Panc1 (cell line): Measurements from ENCODE around the gene PHEX. TPM values are rescaled to one million over a fixed set of nuclear protein-coding genes. Genes with fewer than 3 reads are reported as not detected.

ENCODE experiments used
- ATAC-seq: fragments of 200-7000 bp; cut with Tn5 transposase; 2 replicates; pipeline ENCODE4 v1.9.1; 2020; ENCODE audit warnings: mild to moderate bottlenecking, moderate library complexity
- BruUV-seq: library from RNA; stranded (reverse); fragments of 400-500 nt; replicated peaks from 2 replicates; lab custom pipeline; 2021; lab: Mats Ljungman, UMichigan
- CTCF ChIA-PET: fragments of 300-600 bp; sonication (Branson Sonifier 250); formaldehyde crosslinking; loops from one replicate; lab custom pipeline; 2022; ENCODE audit warnings: antibody characterized with exemption; lab: Charles Lee
- POLR2A ChIA-PET: fragments of 300-600 bp; sonication (Branson Sonifier 250); formaldehyde crosslinking; loops from one replicate; lab custom pipeline; 2022; ENCODE audit warnings: antibody characterized with exemption; lab: Charles Lee
- DNase-seq: peaks from one replicate; pipeline ENCODE4 v3.0.0-alpha.2; 2010; ENCODE audit warnings: low read depth, low spot score
- H3K27ac ChIP-seq: 2 replicates; pipeline ENCODE4 v1.5.1; 2011; ENCODE audit warnings: mild to moderate bottlenecking, low read length, inconsistent platforms
- H3K27me3 ChIP-seq: fragments of 200-500 bp; sonication (Bioruptor generic); 2 replicates; pipeline ENCODE4 v1.6.0; 2014; ENCODE audit warnings: low read length, inconsistent platforms; ENCODE audit not compliant: control insufficient read depth, insufficient read depth
- H3K36me3 ChIP-seq: fragments of 200-500 bp; sonication (Bioruptor generic); 2 replicates; pipeline ENCODE4 v1.5.1; 2014; ENCODE audit warnings: inconsistent platforms, mild to moderate bottlenecking, low read length, moderate library complexity; ENCODE audit not compliant: control insufficient read depth, insufficient read depth
- H3K4me1 ChIP-seq: 2 replicates; pipeline ENCODE4 v1.5.1; 2011; ENCODE audit warnings: inconsistent platforms, mild to moderate bottlenecking, low read length, moderate library complexity; ENCODE audit not compliant: control insufficient read depth, insufficient read depth
- H3K4me3 ChIP-seq, 2 experiments: 2 replicates each; pipeline ENCODE4 v1.5.1; 2011 to 2012; ENCODE audit warnings: low read depth in 2 of 2, low read length in 2 of 2, mild to moderate bottlenecking in 2 of 2, inconsistent platforms in 1 of 2, moderate library complexity in 1 of 2
- H3K9me3 ChIP-seq: fragments of 200-500 bp; sonication (Bioruptor generic); 2 replicates; pipeline ENCODE4 v1.5.1; 2014; ENCODE audit warnings: low read depth, mild to moderate bottlenecking, inconsistent platforms, low read length, moderate library complexity; ENCODE audit not compliant: control insufficient read depth, insufficient read depth
- CTCF ChIP-seq: fragments of 450-650 bp; IDR thresholded peaks from 2 replicates; pipeline ENCODE4 v1.5.1; 2017; ENCODE audit warnings: mild to moderate bottlenecking
- POLR2AphosphoS5 ChIP-seq: IDR thresholded peaks from 2 replicates; pipeline ENCODE4 v1.6.1; 2012; ENCODE audit warnings: mild to moderate bottlenecking, low read depth, low read length, moderate library complexity
- SIN3A ChIP-seq: IDR thresholded peaks from 2 replicates; pipeline ENCODE4 v1.6.1; 2012; ENCODE audit warnings: low read depth, mild to moderate bottlenecking, low read length, moderate library complexity, borderline replicate concordance; ENCODE audit not compliant: insufficient read depth
- TCF7L2 ChIP-seq: IDR thresholded peaks from 2 replicates; pipeline ENCODE4 v1.6.1; 2011; ENCODE audit warnings: mild to moderate bottlenecking, low read depth, low read length, inconsistent platforms
- in situ Hi-C: cut with HindIII; loops from 2 replicates; pipeline ENCODE4 v1.10.0; 2016; ENCODE audit warnings: low sequenced_read_pairs, low pct_unique_long_range_greater_than_20kb
- intact Hi-C: fragments of 100-400 bp; cut with micrococcal nuclease; formaldehyde crosslinking; loops from one replicate; pipeline ENCODE4 v1.10.0; 2022; ENCODE audit not compliant: unreplicated experiment
- total RNA-seq: library from RNA; stranded (reverse); gene quantifications from one replicate; pipeline ENCODE4 v1.2.1, GENCODE V29; 2021; ENCODE audit not compliant: unreplicated experiment
- TF ChIP-seq, protein P1 (sequence below), 2 experiments: IDR thresholded peaks; 2 replicates each; pipeline ENCODE4 v1.6.1; 2011 to 2012; ENCODE audit warnings: low read depth in 2 of 2, control low read depth in 1 of 2, low read length in 1 of 2, mild to moderate bottlenecking in 1 of 2, moderate library complexity in 1 of 2; ENCODE audit not compliant: insufficient read depth in 1 of 2

The PHEX gene
- total RNA-seq, 1 experiment from 2014 or later = 0.23 TPM

DNA sequence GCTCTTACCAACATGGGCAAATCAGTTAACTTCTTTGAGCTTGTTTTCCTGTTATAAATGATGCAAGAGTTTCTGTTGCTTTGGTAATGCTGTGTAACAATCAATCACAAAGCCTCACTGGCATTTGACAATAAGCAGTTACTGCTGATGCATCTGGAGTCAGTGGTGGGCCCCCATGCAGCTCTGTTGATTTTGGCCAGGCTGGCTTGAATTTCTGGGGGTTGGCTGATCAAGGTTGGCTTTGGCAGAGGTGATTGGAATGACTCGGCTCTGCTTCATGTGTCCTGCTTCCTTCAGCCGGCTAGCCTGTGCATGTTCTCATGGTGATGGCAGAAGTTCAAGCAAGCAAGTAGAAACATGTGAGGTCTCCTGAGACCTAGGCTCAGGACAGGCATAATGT is 90.4 kb downstream of the PHEX start:
- TF ChIP-seq CTCF (no peak), SIN3A (no peak), TCF7L2 (no peak), POLR2AphosphoS5 (no peak)
- TF ChIP-seq, protein P1, sequence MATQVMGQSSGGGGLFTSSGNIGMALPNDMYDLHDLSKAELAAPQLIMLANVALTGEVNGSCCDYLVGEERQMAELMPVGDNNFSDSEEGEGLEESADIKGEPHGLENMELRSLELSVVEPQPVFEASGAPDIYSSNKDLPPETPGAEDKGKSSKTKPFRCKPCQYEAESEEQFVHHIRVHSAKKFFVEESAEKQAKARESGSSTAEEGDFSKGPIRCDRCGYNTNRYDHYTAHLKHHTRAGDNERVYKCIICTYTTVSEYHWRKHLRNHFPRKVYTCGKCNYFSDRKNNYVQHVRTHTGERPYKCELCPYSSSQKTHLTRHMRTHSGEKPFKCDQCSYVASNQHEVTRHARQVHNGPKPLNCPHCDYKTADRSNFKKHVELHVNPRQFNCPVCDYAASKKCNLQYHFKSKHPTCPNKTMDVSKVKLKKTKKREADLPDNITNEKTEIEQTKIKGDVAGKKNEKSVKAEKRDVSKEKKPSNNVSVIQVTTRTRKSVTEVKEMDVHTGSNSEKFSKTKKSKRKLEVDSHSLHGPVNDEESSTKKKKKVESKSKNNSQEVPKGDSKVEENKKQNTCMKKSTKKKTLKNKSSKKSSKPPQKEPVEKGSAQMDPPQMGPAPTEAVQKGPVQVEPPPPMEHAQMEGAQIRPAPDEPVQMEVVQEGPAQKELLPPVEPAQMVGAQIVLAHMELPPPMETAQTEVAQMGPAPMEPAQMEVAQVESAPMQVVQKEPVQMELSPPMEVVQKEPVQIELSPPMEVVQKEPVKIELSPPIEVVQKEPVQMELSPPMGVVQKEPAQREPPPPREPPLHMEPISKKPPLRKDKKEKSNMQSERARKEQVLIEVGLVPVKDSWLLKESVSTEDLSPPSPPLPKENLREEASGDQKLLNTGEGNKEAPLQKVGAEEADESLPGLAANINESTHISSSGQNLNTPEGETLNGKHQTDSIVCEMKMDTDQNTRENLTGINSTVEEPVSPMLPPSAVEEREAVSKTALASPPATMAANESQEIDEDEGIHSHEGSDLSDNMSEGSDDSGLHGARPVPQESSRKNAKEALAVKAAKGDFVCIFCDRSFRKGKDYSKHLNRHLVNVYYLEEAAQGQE (IDR thresholded peaks at IDR 0.05; ENCODE audit: insufficient read depth in 1 of 2, low read depth in 2 of 2, low read length in 1 of 2) = no peak
- Histone ChIP-seq H3K4me3 (no peak overlapping the region), H3K36me3 (no peaks in the 10 kb centered on the region), H3K9me3 (no peaks in the 10 kb centered on the region), H3K4me1 (no peaks in the 10 kb centered on the region), H3K27me3 (no peaks in the 10 kb centered on the region), H3K27ac (no peak overlapping the region)
- ATAC-seq (no peak), DNase-seq (no peak)
- no TSS peak for BruUV-seq
- intact Hi-C loops (no loop called here), in situ Hi-C loops (no loop called here)
- ChIA-PET POLR2A (no interaction called here), CTCF (no interaction called here)

- BruUV-seq = no TSS peak
- TF ChIP-seq, protein P1 (IDR thresholded peaks at IDR 0.05; ENCODE audit: insufficient read depth in 1 of 2, low read depth in 2 of 2, low read length in 1 of 2) = no peak
- TF ChIP-seq SIN3A (no peak), TCF7L2 (no peak), POLR2AphosphoS5 (no peak), CTCF (no peak)
- H3K4me3 ChIP-seq = no peak overlapping the region
- H3K27me3 ChIP-seq = no peaks in the 10 kb centered on the region
- H3K4me1 ChIP-seq = no peaks in the 10 kb centered on the region
- no peak overlapping the region for H3K27ac ChIP-seq
- no peaks in the 10 kb centered on the region for H3K9me3 ChIP-seq
- no peaks in the 10 kb centered on the region for H3K36me3 ChIP-seq
- POLR2A ChIA-PET = no interaction called here
- intact Hi-C loops (no loop called here), in situ Hi-C loops (no loop called here)
- DNase-seq (no peak), ATAC-seq (no peak)
- CTCF ChIA-PET = no interaction called here
These were observed 92.0 kb downstream of the PHEX start for GRCh38 chrX:22124098-22124497.
